ENCODE results near the gene RAB3D. TPM values are rescaled to one million over a fixed set of nuclear protein-coding genes. Genes with fewer than 3 reads are reported as not detected.
"Not testable (repeated sequence)": the region's sequence is repeated elsewhere in the genome, so short reads cannot be mapped to it uniquely, and the experiment has no call there.

Gene RAB3D
- total RNA-seq, 1 experiment from 2014 or later, result 7.1 TPM

DNA sequence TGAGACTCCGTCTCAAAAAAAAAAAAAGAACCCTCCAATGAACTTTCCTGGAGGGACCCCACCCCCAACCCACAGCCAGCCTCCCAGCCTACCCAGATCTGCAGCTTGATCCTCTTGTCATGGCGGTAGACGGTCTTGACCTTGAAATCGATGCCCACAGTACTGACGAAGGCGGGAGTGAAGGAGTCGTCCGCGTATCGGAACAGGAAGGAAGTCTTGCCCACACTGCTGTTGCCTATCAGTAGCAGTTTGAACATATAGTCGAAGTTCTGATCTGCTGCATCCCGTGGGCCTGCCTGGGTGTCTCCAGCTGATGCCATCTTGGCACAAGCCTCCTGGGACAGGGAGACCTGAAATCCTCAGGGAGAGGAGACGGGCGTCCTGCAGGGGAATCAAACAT lies 2.4 kb downstream of the RAB3D start:
- no peak overlapping the region for H3K4me3 Mint-ChIP-seq (ENCODE audit: low read depth, unreplicated experiment)
- no peak overlapping the region for H3K27ac Mint-ChIP-seq (ENCODE audit: unreplicated experiment)
- no TSS peak for BruUV-seq (replicated peaks)
- no peaks in the 10 kb centered on the region for H3K4me1 Mint-ChIP-seq (ENCODE audit: low read depth, unreplicated experiment)
- DNase-seq, result no peak
- H3K36me3 Mint-ChIP-seq (ENCODE audit: insufficient read depth, unreplicated experiment), result peaks cover 12% of the 10 kb centered on the region
- intact Hi-C loops (cut with micrococcal nuclease; ENCODE audit: unreplicated experiment), result no loop called here
- CTCF ChIA-PET, result no interaction called here
- no peak for TF ChIP-seq CTCF (IDR thresholded peaks at IDR 0.05; ENCODE audit: unreplicated experiment)
- no peaks in the 10 kb centered on the region for H3K9me3 Mint-ChIP-seq (ENCODE audit: low read depth, unreplicated experiment)
- H3K27me3 Mint-ChIP-seq (ENCODE audit: unreplicated experiment), result no peaks in the 10 kb centered on the region

DNA sequence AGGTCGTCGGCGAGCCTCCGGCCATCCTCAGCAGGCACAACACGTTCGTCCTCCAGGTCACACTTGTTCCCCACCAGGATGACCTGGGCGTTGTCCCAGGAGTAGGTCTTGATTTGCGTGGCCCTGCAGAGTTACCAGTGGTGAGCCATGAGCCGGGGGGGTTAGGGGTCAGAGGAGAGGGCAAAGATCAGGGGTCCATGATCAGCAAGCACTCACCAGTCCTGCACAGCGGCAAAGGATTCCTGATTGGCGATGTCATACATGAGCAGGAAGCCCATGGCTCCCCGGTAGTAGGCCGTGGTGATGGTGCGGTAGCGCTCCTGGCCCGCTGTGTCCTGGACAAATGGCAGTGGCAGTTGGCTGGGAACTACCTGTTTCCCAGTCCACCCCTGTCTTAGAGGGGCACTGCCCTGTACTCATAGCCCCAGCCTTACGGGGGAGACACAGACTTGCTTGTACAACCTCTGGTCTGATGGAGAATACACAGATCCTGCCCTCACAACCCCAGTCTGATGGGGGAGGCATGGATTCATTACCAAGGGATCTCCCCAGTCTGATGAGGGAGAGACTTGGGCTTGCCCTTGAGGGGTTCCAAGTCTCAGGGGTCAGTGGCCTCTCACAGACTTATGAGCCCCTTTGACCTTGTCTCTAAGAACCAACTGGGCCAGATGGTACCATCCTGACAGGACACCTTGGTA lies 3.9 kb downstream of the RAB3D start:
- H3K27me3 Mint-ChIP-seq (ENCODE audit: unreplicated experiment), result no peaks in the 10 kb centered on the region
- no peak for TF ChIP-seq CTCF (IDR thresholded peaks at IDR 0.05; ENCODE audit: unreplicated experiment)
- H3K27ac Mint-ChIP-seq (ENCODE audit: unreplicated experiment), result no peak overlapping the region
- DNase-seq, result no peak
- CTCF ChIA-PET, result no interaction called here
- no TSS peak for BruUV-seq (replicated peaks)
- H3K4me3 Mint-ChIP-seq (ENCODE audit: low read depth, unreplicated experiment), result no peak overlapping the region
- no peaks in the 10 kb centered on the region for H3K4me1 Mint-ChIP-seq (ENCODE audit: low read depth, unreplicated experiment)
- no peaks in the 10 kb centered on the region for H3K9me3 Mint-ChIP-seq (ENCODE audit: low read depth, unreplicated experiment)
- H3K36me3 Mint-ChIP-seq (ENCODE audit: insufficient read depth, unreplicated experiment), result peaks cover 12% of the 10 kb centered on the region
- intact Hi-C loops (cut with micrococcal nuclease; ENCODE audit: unreplicated experiment), result no loop called here

DNA sequence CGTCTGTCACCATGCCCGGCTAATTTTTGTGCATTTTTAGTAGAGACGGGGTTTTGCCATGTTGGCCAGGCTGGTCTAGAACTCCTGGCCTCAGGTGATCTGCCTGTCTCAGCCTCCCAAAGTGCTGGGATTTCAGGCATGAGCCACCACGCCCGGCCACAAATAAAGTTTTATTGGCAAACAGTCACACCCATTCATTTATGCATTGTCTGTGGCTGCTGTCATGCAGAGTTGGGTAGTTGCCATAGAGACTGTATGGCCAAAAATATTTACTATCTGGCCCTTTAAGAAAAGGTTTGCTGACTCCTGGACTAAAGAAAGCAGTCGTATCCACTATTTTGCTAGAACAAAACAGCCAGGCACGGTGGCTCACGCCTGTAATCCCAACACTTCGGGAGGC lies 5.6 kb downstream of the RAB3D start:
- H3K4me3 Mint-ChIP-seq (ENCODE audit: low read depth, unreplicated experiment); DNase-seq; H3K4me1 Mint-ChIP-seq (ENCODE audit: low read depth, unreplicated experiment); CTCF ChIA-PET; intact Hi-C loops (cut with micrococcal nuclease; ENCODE audit: unreplicated experiment); H3K36me3 Mint-ChIP-seq (ENCODE audit: insufficient read depth, unreplicated experiment); H3K27ac Mint-ChIP-seq (ENCODE audit: unreplicated experiment); H3K27me3 Mint-ChIP-seq (ENCODE audit: unreplicated experiment); H3K9me3 Mint-ChIP-seq (ENCODE audit: low read depth, unreplicated experiment); BruUV-seq (replicated peaks): not testable (repeated sequence)

- TF ChIP-seq CTCF (IDR thresholded peaks at IDR 0.05; ENCODE audit: unreplicated experiment), result no peak
- Mint-ChIP-seq H3K9me3 (ENCODE audit: low read depth, unreplicated experiment) (no peaks in the 10 kb centered on the region), H3K27me3 (ENCODE audit: unreplicated experiment) (no peaks in the 10 kb centered on the region), H3K4me1 (ENCODE audit: low read depth, unreplicated experiment) (no peaks in the 10 kb centered on the region), H3K4me3 (ENCODE audit: low read depth, unreplicated experiment) (no peak overlapping the region), H3K27ac (ENCODE audit: unreplicated experiment) (no peak overlapping the region), H3K36me3 (ENCODE audit: insufficient read depth, unreplicated experiment) (no peaks in the 10 kb centered on the region)
- intact Hi-C loops (cut with micrococcal nuclease; ENCODE audit: unreplicated experiment), result no loop called here
- CTCF ChIA-PET, result no interaction called here
- no peak for DNase-seq
- no TSS peak for BruUV-seq (replicated peaks)
Measured at GRCh38 chr19:11332822-11333221, 6.6 kb downstream of the RAB3D start.

GRCh38 chr19:11331502-11331901 lies 8.0 kb downstream of the RAB3D start:
- DNase-seq, result no peak
- no peak overlapping the region for H3K27ac Mint-ChIP-seq (ENCODE audit: unreplicated experiment)
- H3K4me3 Mint-ChIP-seq (ENCODE audit: low read depth, unreplicated experiment), result no peak overlapping the region
- no peak for TF ChIP-seq CTCF (IDR thresholded peaks at IDR 0.05; ENCODE audit: unreplicated experiment)
- H3K4me1 Mint-ChIP-seq (ENCODE audit: low read depth, unreplicated experiment), result no peaks in the 10 kb centered on the region
- intact Hi-C loops (cut with micrococcal nuclease; ENCODE audit: unreplicated experiment), result no loop called here
- BruUV-seq (replicated peaks), result no TSS peak
- H3K9me3 Mint-ChIP-seq (ENCODE audit: low read depth, unreplicated experiment), result no peaks in the 10 kb centered on the region
- H3K36me3 Mint-ChIP-seq (ENCODE audit: insufficient read depth, unreplicated experiment), result no peaks in the 10 kb centered on the region
- CTCF ChIA-PET, result no interaction called here
- H3K27me3 Mint-ChIP-seq (ENCODE audit: unreplicated experiment), result no peaks in the 10 kb centered on the region

Measured in Calu3 (cell line).